GM10248 (cell line): ENCODE measurements around the gene MOV10L1.
A peak's percentile ranks its signal among the peaks of the same experiment; 100 is the strongest.

Experiments used
- CTCF ChIA-PET: fragments of 300-600 bp; sonication (Branson Sonifier 250); formaldehyde crosslinking; extraction: SDS; loops from one replicate; lab custom pipeline; 2021; ENCODE audit warnings: antibody characterized with exemption; lab: Yijun Ruan, JAX
- POLR2A ChIA-PET: fragments of 350-650 bp; sonication (Branson Sonifier 250); formaldehyde crosslinking; extraction: SDS; loops from one replicate; lab custom pipeline; 2020; ENCODE audit warnings: antibody characterized with exemption; lab: Yijun Ruan, JAX
- DNase-seq: peaks from one replicate; pipeline ENCODE4 v3.0.0; 2012; ENCODE audit errors: extremely low spot score
- CTCF ChIP-seq: IDR thresholded peaks from 2 replicates; pipeline ENCODE4 v1.5.1; 2012; ENCODE audit warnings: mild to moderate bottlenecking, low read depth; ENCODE audit errors: extremely low read depth, missing control alignments, control extremely low read depth

The MOV10L1 gene

GRCh38 chr22:50209893-50210292 is 120.1 kb downstream of the MOV10L1 start:
- CTCF ChIA-PET: interaction anchor here (1.8 kb wide), 1 partner anchor 60 kb away, joined by 21 read pairs; no protein-coding TSS in a partner anchor
- TF ChIP-seq CTCF: peak; percentile 88
- DNase-seq: peak; percentile 86
- POLR2A ChIA-PET: no interaction called here

GRCh38 chr22:50210378-50211139 is 120.8 kb downstream of the MOV10L1 start:
- no peak for DNase-seq
- POLR2A ChIA-PET: no interaction called here
- CTCF ChIA-PET: interaction anchor here (1.2 to 2.8 kb wide), 4 partner anchors 10 to 280 kb away, joined by 3 to 21 read pairs (median 6); no protein-coding TSS in a partner anchor
- TF ChIP-seq CTCF: no peak

GRCh38 chr22:50211147-50211546 is 121.3 kb downstream of the MOV10L1 start:
- CTCF ChIA-PET: interaction anchor here (0.8 to 2.8 kb wide), 5 partner anchors 10 to 280 kb away, joined by 3 to 21 read pairs (median 6); no protein-coding TSS in a partner anchor
- no peak for TF ChIP-seq CTCF
- DNase-seq: no peak
- POLR2A ChIA-PET: no interaction called here
